ENCODE measurements around the gene STK35.

GRCh38 chr20:2127238-2127637 lies 25.6 kb downstream of the STK35 start:
- TF ChIP-seq, protein P1, sequence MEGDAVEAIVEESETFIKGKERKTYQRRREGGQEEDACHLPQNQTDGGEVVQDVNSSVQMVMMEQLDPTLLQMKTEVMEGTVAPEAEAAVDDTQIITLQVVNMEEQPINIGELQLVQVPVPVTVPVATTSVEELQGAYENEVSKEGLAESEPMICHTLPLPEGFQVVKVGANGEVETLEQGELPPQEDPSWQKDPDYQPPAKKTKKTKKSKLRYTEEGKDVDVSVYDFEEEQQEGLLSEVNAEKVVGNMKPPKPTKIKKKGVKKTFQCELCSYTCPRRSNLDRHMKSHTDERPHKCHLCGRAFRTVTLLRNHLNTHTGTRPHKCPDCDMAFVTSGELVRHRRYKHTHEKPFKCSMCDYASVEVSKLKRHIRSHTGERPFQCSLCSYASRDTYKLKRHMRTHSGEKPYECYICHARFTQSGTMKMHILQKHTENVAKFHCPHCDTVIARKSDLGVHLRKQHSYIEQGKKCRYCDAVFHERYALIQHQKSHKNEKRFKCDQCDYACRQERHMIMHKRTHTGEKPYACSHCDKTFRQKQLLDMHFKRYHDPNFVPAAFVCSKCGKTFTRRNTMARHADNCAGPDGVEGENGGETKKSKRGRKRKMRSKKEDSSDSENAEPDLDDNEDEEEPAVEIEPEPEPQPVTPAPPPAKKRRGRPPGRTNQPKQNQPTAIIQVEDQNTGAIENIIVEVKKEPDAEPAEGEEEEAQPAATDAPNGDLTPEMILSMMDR (IDR thresholded peaks at IDR 0.05) = no peak
- TF ChIP-seq ZFX (IDR thresholded peaks at IDR 0.05; ENCODE audit: borderline replicate concordance) = no peak
